ENCODE data around the gene RAB40C.

The RAB40C gene

DNA sequence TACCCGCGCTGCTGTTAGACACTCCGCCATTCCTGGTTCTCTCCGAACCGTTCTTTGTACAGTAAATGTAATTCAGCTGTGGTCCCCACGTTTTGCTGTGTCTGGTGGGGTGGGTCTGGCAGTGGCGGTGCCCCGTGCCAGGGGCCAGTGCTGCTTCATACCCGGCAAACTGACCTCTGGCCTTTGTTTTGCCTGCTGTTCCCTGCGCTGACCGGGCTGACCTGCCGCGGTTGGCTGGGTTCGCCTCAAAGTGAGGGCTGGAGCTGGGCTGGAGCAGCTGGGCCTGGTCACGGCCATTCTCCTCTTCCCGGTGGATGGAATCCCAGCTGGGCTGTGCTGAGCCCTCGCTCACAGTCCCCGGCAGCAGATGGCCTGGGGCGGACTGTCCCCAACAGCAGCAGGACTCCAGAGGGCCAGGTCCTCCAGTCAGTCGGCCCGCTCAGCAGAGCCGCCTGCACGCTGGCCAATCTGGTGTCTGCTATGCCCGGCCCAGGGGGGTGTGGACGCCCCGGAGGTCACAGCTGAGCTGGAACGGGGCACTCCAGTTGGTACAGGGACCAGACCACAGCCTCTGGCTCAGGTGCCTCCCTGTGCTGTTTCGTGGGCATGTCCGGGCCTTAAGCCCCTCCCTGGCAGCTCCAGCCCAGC lies 39.4 kb downstream of the RAB40C start:
- TF ChIP-seq, protein P1, sequence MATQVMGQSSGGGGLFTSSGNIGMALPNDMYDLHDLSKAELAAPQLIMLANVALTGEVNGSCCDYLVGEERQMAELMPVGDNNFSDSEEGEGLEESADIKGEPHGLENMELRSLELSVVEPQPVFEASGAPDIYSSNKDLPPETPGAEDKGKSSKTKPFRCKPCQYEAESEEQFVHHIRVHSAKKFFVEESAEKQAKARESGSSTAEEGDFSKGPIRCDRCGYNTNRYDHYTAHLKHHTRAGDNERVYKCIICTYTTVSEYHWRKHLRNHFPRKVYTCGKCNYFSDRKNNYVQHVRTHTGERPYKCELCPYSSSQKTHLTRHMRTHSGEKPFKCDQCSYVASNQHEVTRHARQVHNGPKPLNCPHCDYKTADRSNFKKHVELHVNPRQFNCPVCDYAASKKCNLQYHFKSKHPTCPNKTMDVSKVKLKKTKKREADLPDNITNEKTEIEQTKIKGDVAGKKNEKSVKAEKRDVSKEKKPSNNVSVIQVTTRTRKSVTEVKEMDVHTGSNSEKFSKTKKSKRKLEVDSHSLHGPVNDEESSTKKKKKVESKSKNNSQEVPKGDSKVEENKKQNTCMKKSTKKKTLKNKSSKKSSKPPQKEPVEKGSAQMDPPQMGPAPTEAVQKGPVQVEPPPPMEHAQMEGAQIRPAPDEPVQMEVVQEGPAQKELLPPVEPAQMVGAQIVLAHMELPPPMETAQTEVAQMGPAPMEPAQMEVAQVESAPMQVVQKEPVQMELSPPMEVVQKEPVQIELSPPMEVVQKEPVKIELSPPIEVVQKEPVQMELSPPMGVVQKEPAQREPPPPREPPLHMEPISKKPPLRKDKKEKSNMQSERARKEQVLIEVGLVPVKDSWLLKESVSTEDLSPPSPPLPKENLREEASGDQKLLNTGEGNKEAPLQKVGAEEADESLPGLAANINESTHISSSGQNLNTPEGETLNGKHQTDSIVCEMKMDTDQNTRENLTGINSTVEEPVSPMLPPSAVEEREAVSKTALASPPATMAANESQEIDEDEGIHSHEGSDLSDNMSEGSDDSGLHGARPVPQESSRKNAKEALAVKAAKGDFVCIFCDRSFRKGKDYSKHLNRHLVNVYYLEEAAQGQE (IDR thresholded peaks at IDR 0.05; ENCODE audit: insufficient read depth in 1 of 2, low read depth in 2 of 2, low read length in 2 of 2), result no peak
- TF ChIP-seq SIN3A (IDR thresholded peaks at IDR 0.05; ENCODE audit: borderline replicate concordance, insufficient read depth, low read length) (no peak), FOXP2 (optimal IDR thresholded peaks at IDR 0.05; ENCODE audit: borderline replicate concordance, extremely low read depth, extremely low read length, insufficient read depth) (no peak), POLR2AphosphoS5 (IDR thresholded peaks at IDR 0.05; ENCODE audit: low read depth, low read length) (no peak), TAF1 (IDR thresholded peaks at IDR 0.05; ENCODE audit: borderline replicate concordance, insufficient read depth, low read length) (no peak)

DNA sequence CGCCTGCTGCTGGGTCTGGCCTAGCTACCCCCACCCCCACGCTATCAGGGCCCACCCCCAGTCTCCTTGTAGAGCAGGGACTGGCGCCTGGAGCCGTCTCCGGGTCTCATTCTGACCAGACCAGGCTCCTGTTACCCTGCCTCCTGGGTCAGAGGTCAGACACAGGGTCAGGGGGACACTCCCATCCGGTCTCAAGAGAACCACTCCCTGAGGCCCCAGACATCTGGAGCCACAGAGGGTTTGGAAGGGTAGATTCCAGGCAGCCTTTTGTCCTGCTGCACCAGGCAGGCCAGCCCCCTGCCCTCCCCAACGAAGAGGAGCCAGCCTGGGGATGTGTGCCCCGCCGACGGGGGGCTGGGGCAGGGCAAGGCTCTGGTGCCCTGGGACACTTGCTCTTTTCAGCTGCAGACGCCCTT lies 40.0 kb downstream of the RAB40C start:
- TF ChIP-seq, protein P1 (IDR thresholded peaks at IDR 0.05; ENCODE audit: insufficient read depth in 1 of 2, low read depth in 2 of 2, low read length in 2 of 2), result no peak
- no peak for TF ChIP-seq TAF1 (IDR thresholded peaks at IDR 0.05; ENCODE audit: borderline replicate concordance, insufficient read depth, low read length)
- TF ChIP-seq FOXP2 (optimal IDR thresholded peaks at IDR 0.05; ENCODE audit: borderline replicate concordance, extremely low read depth, extremely low read length, insufficient read depth), result no peak
- no peak for TF ChIP-seq POLR2AphosphoS5 (IDR thresholded peaks at IDR 0.05; ENCODE audit: low read depth, low read length)
- no peak for TF ChIP-seq SIN3A (IDR thresholded peaks at IDR 0.05; ENCODE audit: borderline replicate concordance, insufficient read depth, low read length)

DNA sequence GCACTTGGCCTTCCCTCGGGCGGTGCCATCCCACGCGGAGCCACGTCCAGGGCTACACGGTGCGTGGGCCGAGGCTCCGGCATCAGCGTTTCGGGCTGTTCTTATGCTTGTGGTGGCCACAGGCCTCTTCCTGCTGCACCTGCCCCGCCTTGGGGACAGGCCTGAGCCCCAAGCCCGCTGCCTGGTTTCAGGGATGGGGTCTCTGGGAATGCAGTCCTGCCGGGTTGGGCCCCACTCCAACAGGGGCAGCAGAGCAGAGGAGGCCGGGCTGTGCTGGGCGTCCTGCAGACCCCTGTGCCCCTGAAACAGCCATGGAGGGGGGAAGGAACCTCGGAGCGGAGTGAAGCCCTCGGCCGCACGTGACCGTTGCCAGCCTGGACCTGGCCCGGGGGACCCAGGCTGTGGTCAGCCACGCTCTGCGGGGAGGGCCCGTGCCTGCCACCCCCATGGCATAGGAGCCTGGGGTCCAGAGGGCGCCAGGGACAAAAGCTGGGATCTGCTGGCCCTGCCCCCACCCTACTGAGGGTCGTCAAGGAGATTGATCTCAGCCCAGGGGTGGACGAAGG lies 40.5 kb downstream of the RAB40C start:
- TF ChIP-seq FOXP2 (optimal IDR thresholded peaks at IDR 0.05; ENCODE audit: borderline replicate concordance, extremely low read depth, extremely low read length, insufficient read depth) (no peak), SIN3A (IDR thresholded peaks at IDR 0.05; ENCODE audit: borderline replicate concordance, insufficient read depth, low read length) (no peak), POLR2AphosphoS5 (IDR thresholded peaks at IDR 0.05; ENCODE audit: low read depth, low read length) (no peak), TAF1 (IDR thresholded peaks at IDR 0.05; ENCODE audit: borderline replicate concordance, insufficient read depth, low read length) (no peak)
- TF ChIP-seq, protein P1 (IDR thresholded peaks at IDR 0.05; ENCODE audit: insufficient read depth in 1 of 2, low read depth in 2 of 2, low read length in 2 of 2), result no peak

DNA sequence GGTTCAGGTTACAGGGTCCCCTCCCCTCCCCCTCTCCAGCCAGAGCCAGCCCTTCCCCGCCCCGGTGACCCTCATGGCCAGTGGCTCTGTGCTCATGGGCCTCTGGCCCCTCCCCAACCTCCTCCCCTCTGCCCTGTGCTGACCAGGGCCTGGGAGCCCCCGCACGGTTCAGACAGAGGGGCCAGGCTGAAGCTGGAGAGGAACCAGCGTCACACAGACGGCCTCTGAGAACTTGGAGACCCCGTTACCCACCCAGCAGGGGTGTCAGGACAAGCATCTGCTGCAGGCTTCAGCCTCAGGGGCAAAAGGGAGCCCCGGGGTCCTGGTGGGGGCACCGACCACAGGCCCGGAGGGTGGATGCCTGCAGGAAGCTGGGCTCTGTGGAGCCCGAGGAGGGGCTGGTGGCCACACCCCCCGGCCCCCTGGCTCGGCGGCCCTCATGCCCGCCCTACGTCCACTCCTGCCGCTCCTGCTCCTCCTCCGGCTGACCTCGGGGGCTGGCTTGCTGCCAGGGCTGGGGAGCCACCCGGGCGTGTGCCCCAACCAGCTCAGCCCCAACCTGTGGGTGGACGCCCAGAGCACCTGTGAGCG lies 41.0 kb downstream of the RAB40C start, which contains the start of gene WFIKKN1:
WFIKKN1 (plus strand) TSS at position 171 of the 591 bp plus-strand sequence; CDS start at position 440, 269 bp downstream.
- no peak for TF ChIP-seq TAF1 (IDR thresholded peaks at IDR 0.05; ENCODE audit: borderline replicate concordance, insufficient read depth, low read length)
- TF ChIP-seq POLR2AphosphoS5 (IDR thresholded peaks at IDR 0.05; ENCODE audit: low read depth, low read length), result 0 out of 2 replicates have a peak, but pooled peaks have one; percentile 8
- TF ChIP-seq, protein P1 (IDR thresholded peaks at IDR 0.05; ENCODE audit: insufficient read depth in 1 of 2, low read depth in 2 of 2, low read length in 2 of 2), result no peak
- no peak for TF ChIP-seq SIN3A (IDR thresholded peaks at IDR 0.05; ENCODE audit: borderline replicate concordance, insufficient read depth, low read length)
- no peak for TF ChIP-seq FOXP2 (optimal IDR thresholded peaks at IDR 0.05; ENCODE audit: borderline replicate concordance, extremely low read depth, extremely low read length, insufficient read depth)
